ENCODE results near the gene ZIC1. TPM values are rescaled to one million over a fixed set of nuclear protein-coding genes. Genes with fewer than 3 reads are reported as not detected.

ZIC1 gene
- total RNA-seq, 2 donors from 2014 or later, result not detected

- H3K27ac ChIP-seq, result no peak overlapping the region
- TF ChIP-seq CTCF (IDR thresholded peaks at IDR 0.05), result no peak
- TF ChIP-seq POLR2A (IDR thresholded peaks at IDR 0.05), result no peak
- H3K9me3 ChIP-seq, result no peaks in the 10 kb centered on the region
- no peak overlapping the region for H3K4me3 ChIP-seq
- intact Hi-C loops (cut with DNase I), result no loop called here
- ATAC-seq (no peak), DNase-seq (no peak)
- 5 to 7% methylated on average over 15 of the region's 15 CpGs for WGBS, 2 donors
- H3K36me3 ChIP-seq (replicated peaks in 1 of 2; ENCODE audit: insufficient read depth in 1 of 2, low read depth in 2 of 2), result no peaks in the 10 kb centered on the region
- H3K4me1 ChIP-seq, result peaks cover 46% of the 10 kb centered on the region
- H3K27me3 ChIP-seq, result peaks cover 0 to 88% of the 10 kb centered on the region in 2 donors
These were observed 16.6 kb upstream of the ZIC1 start for GRCh38 chr3:147392625-147392946.

- Histone ChIP-seq H3K4me3 (no peak overlapping the region), H3K27me3 (peaks cover 0 to 88% of the 10 kb centered on the region in 2 donors), H3K27ac (no peak overlapping the region), H3K9me3 (no peaks in the 10 kb centered on the region), H3K36me3 (replicated peaks in 1 of 2; ENCODE audit: insufficient read depth in 1 of 2, low read depth in 2 of 2) (no peaks in the 10 kb centered on the region), H3K4me1 (peaks cover 51% of the 10 kb centered on the region)
- DNase-seq, result no peak
- intact Hi-C loops (cut with DNase I), result no loop called here
- ATAC-seq, result no peak
- TF ChIP-seq CTCF (IDR thresholded peaks at IDR 0.05), result no peak
- no peak for TF ChIP-seq POLR2A (IDR thresholded peaks at IDR 0.05)
- WGBS, 2 donors, result 6 to 9% methylated on average over 23 to 51 of the region's 54 CpGs
These were observed 15.8 kb upstream of the ZIC1 start for GRCh38 chr3:147393261-147393942.

GRCh38 chr3:147393943-147394883 lies 15.0 kb upstream of the ZIC1 start:
- TF ChIP-seq CTCF (IDR thresholded peaks at IDR 0.05) (no peak), POLR2A (IDR thresholded peaks at IDR 0.05) (no peak)
- ATAC-seq (no peak), DNase-seq (no peak)
- WGBS, 2 donors, result 9 to 13% methylated on average over 31 of the region's 31 CpGs
- Histone ChIP-seq H3K9me3 (no peaks in the 10 kb centered on the region), H3K4me3 (no peak overlapping the region), H3K36me3 (replicated peaks in 1 of 2; ENCODE audit: insufficient read depth in 1 of 2, low read depth in 2 of 2) (no peaks in the 10 kb centered on the region), H3K27me3 (peaks cover 0 to 80% of the 10 kb centered on the region in 2 donors), H3K4me1 (peaks cover 51% of the 10 kb centered on the region), H3K27ac (no peak overlapping the region)
- intact Hi-C loops (cut with DNase I), result no loop called here

GRCh38 chr3:147394884-147395225 lies 14.3 kb upstream of the ZIC1 start:
- Histone ChIP-seq H3K4me1 (peaks cover 51% of the 10 kb centered on the region), H3K9me3 (no peaks in the 10 kb centered on the region), H3K4me3 (no peak overlapping the region), H3K27ac (no peak overlapping the region), H3K27me3 (peaks cover 0 to 78% of the 10 kb centered on the region in 2 donors), H3K36me3 (replicated peaks in 1 of 2; ENCODE audit: insufficient read depth in 1 of 2, low read depth in 2 of 2) (no peaks in the 10 kb centered on the region)
- WGBS, 2 donors, result 16 to 28% methylated on average over 5 of the region's 5 CpGs
- intact Hi-C loops (cut with DNase I), result no loop called here
- no peak for DNase-seq
- ATAC-seq, result no peak
- no peak for TF ChIP-seq CTCF (IDR thresholded peaks at IDR 0.05)
- TF ChIP-seq POLR2A (IDR thresholded peaks at IDR 0.05), result no peak
